ENCODE measurements around the gene SPATA19.

Gene SPATA19

DNA sequence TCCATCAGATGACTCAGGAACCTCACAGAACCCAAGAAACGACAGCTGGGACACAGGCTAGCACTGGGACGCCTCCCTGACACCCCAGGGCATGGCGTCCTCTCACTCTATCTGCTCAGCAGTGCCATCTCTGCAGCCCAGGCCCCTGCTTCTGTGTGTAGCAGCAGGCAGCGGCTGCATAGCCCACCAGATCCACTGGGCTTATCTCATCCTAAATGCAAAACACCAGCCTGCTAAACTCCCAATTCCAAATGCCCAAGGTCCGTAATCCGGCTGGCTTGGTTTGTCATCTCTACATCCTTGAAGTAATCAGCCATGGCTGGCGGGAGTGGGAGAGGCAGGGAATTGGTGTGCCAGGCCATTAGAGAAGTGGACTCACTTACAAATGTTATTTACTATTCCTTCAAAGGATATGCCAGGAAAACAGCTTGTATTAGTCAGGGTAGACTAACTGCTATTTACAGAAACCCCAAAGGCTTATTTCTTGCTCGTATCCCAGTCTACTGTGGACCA lies 30.7 kb downstream of the SPATA19 start:
- no peaks in the 10 kb centered on the region for H3K36me3 ChIP-seq (ENCODE audit: control insufficient read depth in 2 of 2, insufficient read depth in 1 of 2, low read length in 2 of 2)
- H3K27ac ChIP-seq (ENCODE audit: extremely low read depth, low read depth, low read length) = no peak overlapping the region
- CTCF ChIA-PET = interaction anchor here (1.2 kb wide), 1 partner anchor 12 kb away, joined by 3 read pairs; no protein-coding TSS in a partner anchor
- POLR2A ChIA-PET = no interaction called here
- TF ChIP-seq ZNF558 (tag by site-specific recombination; IDR thresholded peaks at IDR 0.05) = no peak
- TF ChIP-seq HOXA7 (CRISPR knock-in tag; IDR thresholded peaks at IDR 0.05; ENCODE audit: borderline replicate concordance) = no peak
- no peak for TF ChIP-seq ZBTB8A (tag by site-specific recombination; IDR thresholded peaks at IDR 0.05)
- no peak for TF ChIP-seq ZNF791 (tag by site-specific recombination; IDR thresholded peaks at IDR 0.05)
- TF ChIP-seq ZNF350 (tag by site-specific recombination; IDR thresholded peaks at IDR 0.05) = no peak
- no peak for TF ChIP-seq ZBTB7A (tag by site-specific recombination; IDR thresholded peaks at IDR 0.05; ENCODE audit: low read depth)
- no peak for TF ChIP-seq ZNF514 (tag by site-specific recombination; IDR thresholded peaks at IDR 0.05)
- TF ChIP-seq ZFP69B (tag by site-specific recombination; IDR thresholded peaks at IDR 0.05) = no peak
- TF ChIP-seq SETDB1 (IDR thresholded peaks at IDR 0.05; ENCODE audit: insufficient read length, low read length) = no peak
- no peak for TF ChIP-seq KLF10 (tag by site-specific recombination; IDR thresholded peaks at IDR 0.05)
- TF ChIP-seq ZNF391 (tag by site-specific recombination; IDR thresholded peaks at IDR 0.05; ENCODE audit: borderline replicate concordance, low read depth) = no peak
- TF ChIP-seq ZNF211 (tag by site-specific recombination; IDR thresholded peaks at IDR 0.05; ENCODE audit: low read depth) = no peak
- TF ChIP-seq KLF8 (tag by site-specific recombination; IDR thresholded peaks at IDR 0.05) = no peak
- TF ChIP-seq ZNF175 (tag by site-specific recombination; IDR thresholded peaks at IDR 0.05) = no peak
- TF ChIP-seq ZNF843 (tag by site-specific recombination; IDR thresholded peaks at IDR 0.05) = no peak
- no peak for TF ChIP-seq KLF7 (tag by site-specific recombination; IDR thresholded peaks at IDR 0.05; ENCODE audit: borderline replicate concordance)
- no peak for TF ChIP-seq RBAK (tag by site-specific recombination; IDR thresholded peaks at IDR 0.05)
- TF ChIP-seq, protein P1, sequence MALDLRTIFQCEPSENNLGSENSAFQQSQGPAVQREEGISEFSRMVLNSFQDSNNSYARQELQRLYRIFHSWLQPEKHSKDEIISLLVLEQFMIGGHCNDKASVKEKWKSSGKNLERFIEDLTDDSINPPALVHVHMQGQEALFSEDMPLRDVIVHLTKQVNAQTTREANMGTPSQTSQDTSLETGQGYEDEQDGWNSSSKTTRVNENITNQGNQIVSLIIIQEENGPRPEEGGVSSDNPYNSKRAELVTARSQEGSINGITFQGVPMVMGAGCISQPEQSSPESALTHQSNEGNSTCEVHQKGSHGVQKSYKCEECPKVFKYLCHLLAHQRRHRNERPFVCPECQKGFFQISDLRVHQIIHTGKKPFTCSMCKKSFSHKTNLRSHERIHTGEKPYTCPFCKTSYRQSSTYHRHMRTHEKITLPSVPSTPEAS (tag by site-specific recombination; IDR thresholded peaks at IDR 0.05) = no peak
- no peak for TF ChIP-seq ZNF664 (tag by site-specific recombination; IDR thresholded peaks at IDR 0.05)
- TF ChIP-seq, protein P2, sequence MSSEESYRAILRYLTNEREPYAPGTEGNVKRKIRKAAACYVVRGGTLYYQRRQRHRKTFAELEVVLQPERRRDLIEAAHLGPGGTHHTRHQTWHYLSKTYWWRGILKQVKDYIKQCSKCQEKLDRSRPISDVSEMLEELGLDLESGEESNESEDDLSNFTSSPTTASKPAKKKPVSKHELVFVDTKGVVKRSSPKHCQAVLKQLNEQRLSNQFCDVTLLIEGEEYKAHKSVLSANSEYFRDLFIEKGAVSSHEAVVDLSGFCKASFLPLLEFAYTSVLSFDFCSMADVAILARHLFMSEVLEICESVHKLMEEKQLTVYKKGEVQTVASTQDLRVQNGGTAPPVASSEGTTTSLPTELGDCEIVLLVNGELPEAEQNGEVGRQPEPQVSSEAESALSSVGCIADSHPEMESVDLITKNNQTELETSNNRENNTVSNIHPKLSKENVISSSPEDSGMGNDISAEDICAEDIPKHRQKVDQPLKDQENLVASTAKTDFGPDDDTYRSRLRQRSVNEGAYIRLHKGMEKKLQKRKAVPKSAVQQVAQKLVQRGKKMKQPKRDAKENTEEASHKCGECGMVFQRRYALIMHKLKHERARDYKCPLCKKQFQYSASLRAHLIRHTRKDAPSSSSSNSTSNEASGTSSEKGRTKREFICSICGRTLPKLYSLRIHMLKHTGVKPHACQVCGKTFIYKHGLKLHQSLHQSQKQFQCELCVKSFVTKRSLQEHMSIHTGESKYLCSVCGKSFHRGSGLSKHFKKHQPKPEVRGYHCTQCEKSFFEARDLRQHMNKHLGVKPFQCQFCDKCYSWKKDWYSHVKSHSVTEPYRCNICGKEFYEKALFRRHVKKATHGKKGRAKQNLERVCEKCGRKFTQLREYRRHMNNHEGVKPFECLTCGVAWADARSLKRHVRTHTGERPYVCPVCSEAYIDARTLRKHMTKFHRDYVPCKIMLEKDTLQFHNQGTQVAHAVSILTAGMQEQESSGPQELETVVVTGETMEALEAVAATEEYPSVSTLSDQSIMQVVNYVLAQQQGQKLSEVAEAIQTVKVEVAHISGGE (tag by site-specific recombination; conservative IDR thresholded peaks at IDR 0.05; ENCODE audit: low read depth) = no peak
- H3K4me1 ChIP-seq (ENCODE audit: control insufficient read depth, insufficient read depth, low read length) = no peaks in the 10 kb centered on the region
- no peaks in the 10 kb centered on the region for H3K9me3 ChIP-seq (ENCODE audit: control insufficient read depth, insufficient read depth, low read depth, low read length)
- no peak overlapping the region for H3K4me3 ChIP-seq (ENCODE audit: low read depth, low read length)

DNA sequence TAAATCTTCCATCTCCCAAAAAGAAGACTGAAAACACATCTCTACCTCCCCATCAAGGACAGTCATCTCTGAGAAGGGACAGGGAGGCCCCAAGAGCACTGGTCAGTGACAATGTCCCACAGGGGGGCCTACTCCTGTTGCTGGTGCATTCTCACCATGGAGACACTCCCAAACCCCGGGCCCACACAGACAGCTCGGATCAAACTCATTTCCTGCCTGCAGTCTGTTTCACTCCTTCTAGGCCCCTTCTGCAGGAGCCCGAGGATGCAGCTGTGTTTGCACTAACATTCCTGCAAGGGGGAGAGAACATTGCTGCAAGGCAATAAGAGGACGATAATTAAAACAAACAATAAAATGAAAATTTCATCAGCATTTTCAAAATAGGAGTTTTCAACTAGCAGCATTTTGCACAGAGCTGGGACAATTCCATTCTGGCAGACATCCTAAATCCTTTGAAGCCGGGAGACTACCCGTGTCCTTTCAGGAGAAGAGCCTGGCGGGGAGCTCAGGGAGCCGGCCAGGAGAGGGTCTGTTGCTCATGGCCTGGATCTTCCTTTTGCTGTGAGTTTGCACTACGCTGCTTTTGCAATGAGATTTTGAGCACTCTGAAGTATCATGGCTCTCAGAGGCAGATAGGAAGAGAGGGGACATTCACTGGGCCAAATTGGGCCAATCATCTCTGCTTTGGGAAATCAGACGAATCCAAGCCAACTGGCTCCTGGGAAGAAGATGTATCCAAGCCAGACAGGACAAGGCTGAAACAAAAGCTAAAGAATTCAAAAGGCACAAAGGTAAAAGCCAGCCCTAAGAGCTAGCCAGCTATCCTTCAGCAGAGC lies 33.2 kb downstream of the SPATA19 start:
- H3K4me1 ChIP-seq (ENCODE audit: control insufficient read depth, insufficient read depth, low read length) = no peaks in the 10 kb centered on the region
- no peak overlapping the region for H3K4me3 ChIP-seq (ENCODE audit: low read depth, low read length)
- no peaks in the 10 kb centered on the region for H3K36me3 ChIP-seq (ENCODE audit: control insufficient read depth in 2 of 2, insufficient read depth in 1 of 2, low read length in 2 of 2)
- ChIA-PET CTCF (interaction anchor here (0.7 to 1.3 kb wide), 2 partner anchors 10 to 648 kb away, joined by 4 to 6 read pairs; no protein-coding TSS in a partner anchor), POLR2A (no interaction called here)
- TF ChIP-seq ZNF792 (tag by site-specific recombination; IDR thresholded peaks at IDR 0.05) (no peak), ZNF202 (tag by site-specific recombination; IDR thresholded peaks at IDR 0.05; ENCODE audit: borderline replicate concordance) (no peak), ZNF132 (tag by site-specific recombination; IDR thresholded peaks at IDR 0.05; ENCODE audit: borderline replicate concordance) (no peak), SCRT1 (tag by site-specific recombination; IDR thresholded peaks at IDR 0.05; ENCODE audit: borderline replicate concordance) (no peak), ZNF776 (tag by site-specific recombination; IDR thresholded peaks at IDR 0.05; ENCODE audit: borderline replicate concordance) (no peak)
- no peaks in the 10 kb centered on the region for H3K9me3 ChIP-seq (ENCODE audit: control insufficient read depth, insufficient read depth, low read depth, low read length)
- H3K27ac ChIP-seq (ENCODE audit: extremely low read depth, low read depth, low read length) = no peak overlapping the region

Measured in HEK293 (cell line).